ENCODE data around the gene CASZ1. TPM values are rescaled to one million over a fixed set of nuclear protein-coding genes. Genes with fewer than 3 reads are reported as not detected.

The CASZ1 gene
- total RNA-seq, 1 experiment from 2014 or later = 3.9 TPM

DNA sequence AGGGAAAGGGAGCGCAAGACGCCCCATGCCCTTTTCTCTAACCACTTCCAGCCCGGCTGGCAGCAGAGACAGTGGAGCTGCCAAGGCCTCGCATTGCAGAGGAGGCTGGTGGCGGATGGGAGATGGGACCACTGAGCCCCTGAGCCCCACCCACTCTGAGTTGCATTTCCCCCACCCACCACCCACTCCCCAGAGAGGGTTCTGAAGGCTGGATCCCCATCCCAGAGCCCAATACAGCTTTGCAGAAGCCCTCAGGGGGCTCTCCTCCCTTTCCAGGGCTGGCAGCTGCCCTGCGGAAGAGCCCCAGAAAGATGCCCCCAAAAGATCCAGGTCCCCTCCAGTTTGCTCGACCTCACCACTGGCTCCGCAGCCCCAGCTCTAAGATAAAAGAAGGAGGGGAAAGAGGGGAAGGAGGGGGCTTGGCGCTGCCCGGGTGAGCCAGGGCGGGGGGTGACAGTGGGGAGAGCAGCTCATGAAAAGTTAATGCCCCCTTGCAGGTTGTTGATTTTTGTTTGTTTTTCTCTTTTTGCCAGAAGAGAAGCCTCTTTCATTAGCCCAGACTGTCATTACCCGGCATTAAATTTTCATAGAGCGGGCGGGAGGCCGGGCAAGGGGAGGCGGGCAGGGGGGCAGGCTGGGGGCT is 38.4 kb upstream of the CASZ1 start:
- Mint-ChIP-seq H3K27ac (no peak overlapping the region), H3K9me3 (no peaks in the 10 kb centered on the region; a peak in 1 of 5 replicates), H3K36me3 (ENCODE audit: insufficient read depth in 1 of 3, low read depth in 3 of 3) (no peaks in the 10 kb centered on the region), H3K4me3 (0 out of 5 replicates have a peak overlapping the region, but pooled peaks of 1 of the 2 experiments have one; percentile 19), H3K4me1 (peaks cover 39 to 41% of the 10 kb centered on the region in 2 experiments), H3K27me3 (ENCODE audit: low read depth) (peaks cover 12% of the 10 kb centered on the region)
- H3K79me2 ChIP-seq (ENCODE audit: insufficient read depth, low read length) = no peaks in the 10 kb centered on the region
- H4K20me1 ChIP-seq (ENCODE audit: control insufficient read depth, insufficient read depth, insufficient read length) = no peaks in the 10 kb centered on the region
- no peak overlapping the region for H3K27ac ChIP-seq (ENCODE audit: insufficient read length, low read depth, low read length)
- no peaks in the 10 kb centered on the region for H3K79me1 ChIP-seq (ENCODE audit: insufficient read depth, low read depth, low read length, poor library complexity, severe bottlenecking)
- H2BK15ac ChIP-seq (ENCODE audit: low read depth, low read length) = no peak overlapping the region
- no peak overlapping the region for H4K8ac ChIP-seq (replicated peaks; ENCODE audit: insufficient read length, low read depth, low read length)
- peaks cover 4% of the 10 kb centered on the region; the same call in 1 of the 2 replicates for H3K4me1 ChIP-seq (ENCODE audit: insufficient read depth, low read length)
- H3K23ac ChIP-seq (ENCODE audit: insufficient read length, low read depth, low read length) = no peak overlapping the region
- no peak overlapping the region for H4K91ac ChIP-seq (ENCODE audit: insufficient read length, low read depth, low read length)
- no peak overlapping the region for H4K5ac ChIP-seq (ENCODE audit: insufficient read length, low read depth, low read length)
- no peaks in the 10 kb centered on the region; the same call in 1 of the 2 replicates for H3K27me3 ChIP-seq (ENCODE audit: insufficient read depth, low read length)
- H2BK5ac ChIP-seq (ENCODE audit: insufficient read length, low read length) = no peak overlapping the region
- H3K14ac ChIP-seq (ENCODE audit: insufficient read depth, low read length) = no peak overlapping the region
- H3K23me2 ChIP-seq (ENCODE audit: insufficient read length, low read depth, low read length, poor library complexity, severe bottlenecking) = peaks cover 3% of the 10 kb centered on the region
- WGBS (ENCODE audit: extremely low coverage, insufficient read length, low lambda C conversion rate) = no CpG with 5 or more reads among the region's 16 CpGs
- no peak for TF ChIP-seq CTCF (conservative IDR thresholded peaks at IDR 0.05)
- no peak overlapping the region for H2BK20ac ChIP-seq (ENCODE audit: low read depth, low read length, poor library complexity, severe bottlenecking)
- DNase-seq = peak; percentile 36
- no peaks in the 10 kb centered on the region for H3K9me3 ChIP-seq (ENCODE audit: control insufficient read depth, low read depth, low read length)
- H3K9ac ChIP-seq (ENCODE audit: extremely low read depth, insufficient read length, low read length) = no peak overlapping the region
- H2AFZ ChIP-seq (ENCODE audit: low read length) = no peak overlapping the region
- no peak overlapping the region for H2BK120ac ChIP-seq (ENCODE audit: low read depth, low read length, poor library complexity, severe bottlenecking)
- no peak overlapping the region for H3K4ac ChIP-seq (ENCODE audit: low read depth, low read length)
- no peak overlapping the region for H3K56ac ChIP-seq (ENCODE audit: insufficient read length, low read depth, low read length)
- peak overlapping the region; percentile 16 for H3K4me2 ChIP-seq (ENCODE audit: insufficient read depth, insufficient read length, low read length)
- H2AK5ac ChIP-seq (ENCODE audit: insufficient read length, low read length) = no peak overlapping the region
- H3T11ph ChIP-seq (ENCODE audit: low read length) = no peak overlapping the region
- H3K18ac ChIP-seq (ENCODE audit: insufficient read length, low read depth, low read length) = no peak overlapping the region
- no peak overlapping the region for H2BK12ac ChIP-seq (ENCODE audit: insufficient read length, low read depth, low read length)

Measured in H9 (cell line).